Measurements from ENCODE around the gene LDLRAD2.

The LDLRAD2 gene

GRCh38 chr1:21845646-21846641, 33.9 kb downstream of the LDLRAD2 start:
- no peak for DNase-seq

GRCh38 chr1:21847223-21848205, 35.4 kb downstream of the LDLRAD2 start:
- no peak for DNase-seq

GRCh38 chr1:21848524-21849174, 36.6 kb downstream of the LDLRAD2 start:
- DNase-seq = no peak

- DNase-seq = no peak
These were observed 38.0 kb downstream of the LDLRAD2 start for GRCh38 chr1:21849909-21850576.

GRCh38 chr1:21851430-21852250, 39.6 kb downstream of the LDLRAD2 start:
- no peak for DNase-seq

GRCh38 chr1:21852282-21853130, 40.4 kb downstream of the LDLRAD2 start:
- DNase-seq = no peak

GRCh38 chr1:21853131-21853427, 41.0 kb downstream of the LDLRAD2 start:
- no peak for DNase-seq

- no peak for DNase-seq
These were observed 42.2 kb downstream of the LDLRAD2 start for GRCh38 chr1:21854090-21854750.

- no peak for DNase-seq
These were observed 42.7 kb downstream of the LDLRAD2 start for GRCh38 chr1:21854751-21855131.

GRCh38 chr1:21855257-21856096, 43.4 kb downstream of the LDLRAD2 start:
- DNase-seq = no peak

- DNase-seq = no peak
These were observed 45.2 kb downstream of the LDLRAD2 start for GRCh38 chr1:21857142-21857839.

GRCh38 chr1:21857840-21858670, 46.0 kb downstream of the LDLRAD2 start:
- no peak for DNase-seq

GRCh38 chr1:21859669-21860179, 47.7 kb downstream of the LDLRAD2 start:
- no peak for DNase-seq

- DNase-seq = no peak
These were observed 48.9 kb downstream of the LDLRAD2 start for GRCh38 chr1:21860971-21861370.

- no peak for DNase-seq
These were observed 49.8 kb downstream of the LDLRAD2 start for GRCh38 chr1:21861602-21862429.

GRCh38 chr1:21863981-21864380, 51.9 kb downstream of the LDLRAD2 start:
- DNase-seq = no peak
